GM21381 (cell line): ENCODE data around the gene FAAP100.

ENCODE experiments used
- ATAC-seq: cut with Tn5 transposase; IDR thresholded peaks from one replicate; pipeline ENCODE4 v1.9.1; 2021; ENCODE audit warnings: mild to moderate bottlenecking, moderate library complexity; ENCODE audit not compliant: unreplicated experiment

Gene FAAP100

GRCh38 chr17:81513753-81514488, 38.2 kb downstream of the FAAP100 start:
- ATAC-seq: no peak

GRCh38 chr17:81513372-81513752, 38.8 kb downstream of the FAAP100 start:
- ATAC-seq: peak; percentile 1

- ATAC-seq: peak; percentile 37
Measured at GRCh38 chr17:81512562-81513371, 39.4 kb downstream of the FAAP100 start, which contains the start of gene ACTG1. Gene ACTG1, minus strand, starts transcription at chr17:81512799. Its CDS starts 445 bp downstream, at chr17:81512354.

DNA sequence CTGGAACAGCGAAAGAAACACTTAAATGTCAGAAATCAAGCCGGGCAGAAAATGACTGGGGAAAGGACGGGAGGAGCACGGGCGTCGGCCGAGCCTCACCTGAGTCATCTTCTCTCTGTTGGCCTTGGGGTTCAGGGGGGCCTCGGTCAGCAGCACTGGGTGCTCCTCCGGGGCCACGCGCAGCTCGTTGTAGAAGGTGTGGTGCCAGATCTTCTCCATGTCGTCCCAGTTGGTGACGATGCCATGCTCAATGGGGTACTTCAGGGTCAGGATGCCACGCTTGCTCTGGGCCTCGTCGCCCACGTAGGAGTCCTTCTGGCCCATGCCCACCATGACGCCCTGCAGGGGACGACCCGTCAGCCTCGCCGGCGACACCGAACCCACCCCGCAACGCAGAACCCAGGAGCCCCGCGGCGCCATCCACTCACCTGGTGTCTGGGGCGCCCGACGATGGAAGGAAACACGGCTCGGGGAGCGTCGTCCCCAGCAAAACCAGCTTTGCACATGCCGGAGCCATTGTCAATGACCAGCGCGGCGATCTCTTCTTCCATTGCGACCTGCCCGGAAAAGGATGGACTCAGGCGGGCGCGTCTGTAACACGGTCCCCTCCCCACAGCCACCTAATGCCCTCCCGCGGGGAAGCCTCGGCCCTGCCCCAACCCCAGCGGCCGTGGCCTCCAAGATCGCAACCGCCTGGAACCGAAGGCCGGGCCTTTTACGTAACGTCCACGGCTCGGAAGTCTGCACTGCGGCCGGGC, 40.2 kb downstream of the FAAP100 start:
- peak; percentile 4 for ATAC-seq

- ATAC-seq: no peak
Measured at GRCh38 chr17:81511554-81511803, 40.7 kb downstream of the FAAP100 start.

DNA sequence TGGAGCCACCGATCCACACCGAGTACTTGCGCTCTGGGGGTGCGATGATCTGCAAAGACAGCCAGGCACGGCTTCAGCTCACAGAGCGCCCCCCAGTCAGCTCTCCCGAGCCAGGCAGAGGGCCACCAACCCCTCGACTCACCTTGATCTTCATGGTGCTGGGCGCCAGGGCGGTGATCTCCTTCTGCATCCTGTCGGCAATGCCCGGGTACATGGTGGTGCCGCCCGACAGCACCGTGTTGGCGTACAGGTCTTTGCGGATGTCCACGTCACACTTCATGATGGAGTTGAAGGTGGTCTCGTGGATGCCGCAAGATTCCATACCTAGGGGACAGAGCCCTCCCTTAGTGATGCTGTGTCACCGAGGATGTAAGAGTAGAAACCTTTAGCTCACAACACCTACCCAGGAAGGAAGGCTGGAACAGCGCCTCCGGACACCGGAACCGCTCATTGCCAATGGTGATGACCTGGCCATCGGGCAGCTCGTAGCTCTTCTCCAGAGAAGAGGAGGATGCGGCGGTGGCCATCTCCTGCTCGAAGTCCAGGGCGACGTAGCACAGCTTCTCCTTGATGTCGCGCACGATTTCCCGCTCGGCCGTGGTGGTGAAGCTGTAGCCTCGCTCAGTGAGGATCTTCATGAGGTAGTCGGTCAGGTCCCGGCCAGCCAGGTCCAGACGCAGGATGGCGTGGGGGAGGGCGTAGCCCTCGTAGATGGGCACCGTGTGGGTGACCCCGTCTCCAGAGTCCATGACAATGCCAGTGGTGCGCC, 41.2 kb downstream of the FAAP100 start:
- no peak for ATAC-seq

DNA sequence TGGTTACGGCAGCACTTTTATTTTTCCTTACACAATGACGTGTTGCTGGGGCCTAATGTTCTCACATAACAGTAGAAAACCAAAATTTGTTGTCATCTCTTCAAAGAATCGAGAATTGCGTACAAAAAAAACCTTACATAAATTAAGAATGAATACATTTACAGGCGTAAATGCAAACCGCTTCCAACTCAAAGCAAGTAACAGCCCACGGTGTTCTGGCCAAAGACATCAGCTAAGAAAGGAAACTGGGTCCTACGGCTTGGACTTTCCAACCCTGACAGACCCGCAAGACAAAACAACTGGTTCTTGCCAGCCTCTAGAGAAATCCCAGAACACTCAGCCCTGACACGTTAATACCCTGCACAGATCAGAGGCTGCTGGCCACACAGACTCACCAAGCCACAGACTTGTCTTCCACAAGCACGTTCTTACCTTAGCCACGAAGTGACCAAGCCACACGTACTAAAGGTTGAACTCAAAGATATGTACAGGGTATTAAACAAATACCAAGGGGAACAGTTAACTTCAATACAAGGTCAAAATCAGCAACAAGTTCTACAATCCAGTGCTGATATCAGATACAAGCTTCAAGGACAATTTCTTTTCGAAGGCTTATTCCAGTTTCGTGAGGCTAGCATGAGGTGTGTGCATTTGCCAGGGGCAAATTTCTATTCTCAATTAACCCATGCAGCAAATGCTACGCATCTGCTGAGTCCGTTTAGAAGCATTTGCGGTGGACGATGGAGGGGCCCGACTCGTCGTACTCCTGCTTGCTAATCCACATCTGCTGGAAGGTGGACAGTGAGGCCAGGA, 42.0 kb downstream of the FAAP100 start:
- no peak for ATAC-seq

DNA sequence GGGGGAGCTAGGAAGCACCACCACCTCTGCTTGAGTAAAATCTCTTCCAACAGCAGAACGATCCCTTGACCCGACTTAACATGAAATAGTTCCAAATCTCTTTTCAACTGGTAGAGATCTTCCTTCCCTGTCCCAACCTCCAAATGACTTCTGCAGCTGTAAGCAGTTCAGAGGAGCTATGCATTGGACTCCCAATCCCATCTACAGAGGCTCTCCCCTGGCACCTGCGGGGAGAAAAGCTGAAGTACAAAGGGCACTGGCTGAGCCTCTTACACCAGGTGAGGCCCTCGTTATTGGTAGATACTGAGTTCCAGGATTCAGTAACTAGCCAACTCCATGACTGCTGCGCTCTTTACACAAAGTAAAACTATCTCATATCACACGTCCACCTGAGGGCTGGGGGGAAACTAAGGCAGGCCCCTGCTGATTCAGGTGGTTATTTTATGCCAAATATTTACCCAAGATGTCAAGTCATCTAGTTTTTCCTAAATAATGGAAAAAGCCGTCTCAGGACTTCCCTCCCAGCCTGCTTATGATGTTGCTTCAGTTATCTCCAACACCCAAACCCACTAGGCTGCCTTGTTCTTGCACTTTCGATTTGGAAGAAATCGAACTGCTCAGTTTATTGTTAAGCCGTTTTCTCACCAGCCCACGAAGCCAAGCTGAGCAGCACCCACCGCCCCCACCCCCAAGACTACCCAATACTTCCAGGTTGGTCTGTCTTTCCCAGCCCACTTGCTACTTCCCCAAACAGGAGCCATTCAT, 42.8 kb downstream of the FAAP100 start:
- ATAC-seq: no peak

DNA sequence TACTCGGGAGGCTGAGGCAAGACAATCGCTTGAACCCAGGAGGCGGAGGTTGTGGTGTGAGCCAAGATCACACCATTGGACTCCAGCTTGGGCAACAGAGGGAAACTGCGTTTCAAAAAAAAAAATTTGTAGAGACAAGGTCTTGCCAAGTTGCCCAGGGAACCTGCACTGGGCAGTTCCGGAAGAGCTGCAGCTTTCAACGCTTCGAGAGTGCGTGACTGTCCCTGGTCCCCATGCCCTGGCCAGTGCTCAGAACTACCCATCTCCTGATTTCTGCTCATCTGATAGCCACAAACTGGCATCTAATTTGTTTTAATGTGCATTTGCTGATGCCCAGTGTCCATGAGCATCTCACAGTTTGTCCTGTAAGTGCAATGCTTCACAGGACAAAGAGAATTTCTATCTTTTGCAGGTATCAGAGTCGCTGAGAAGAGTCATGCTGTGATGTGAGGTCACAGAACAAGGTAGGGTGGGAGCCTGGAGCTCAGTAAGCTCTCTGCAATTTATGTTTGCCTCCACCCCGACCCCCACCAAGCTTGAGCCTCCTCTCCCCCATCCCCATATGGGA, 43.4 kb downstream of the FAAP100 start:
- no peak for ATAC-seq

DNA sequence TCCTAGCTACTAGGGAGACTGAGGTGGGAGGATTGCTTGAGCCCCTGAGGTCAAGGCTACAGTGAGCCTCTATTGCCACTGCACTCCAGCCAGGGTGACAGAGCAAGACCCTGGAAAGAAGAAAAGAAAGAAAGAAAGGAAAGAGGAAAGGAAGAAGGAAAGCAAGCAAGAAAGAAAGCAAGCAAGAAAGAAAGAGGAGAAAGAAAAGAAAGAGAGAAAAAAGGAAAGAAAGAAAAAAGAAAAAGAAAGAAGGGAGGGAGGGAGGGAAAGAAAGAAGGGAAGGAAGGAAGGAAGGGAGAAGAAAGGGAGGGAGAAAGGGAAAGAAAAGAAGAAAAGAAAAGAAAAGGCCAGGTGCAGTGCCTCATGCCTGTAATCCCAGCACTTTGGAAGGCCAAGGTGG, 48.5 kb downstream of the FAAP100 start:
- no peak for ATAC-seq

DNA sequence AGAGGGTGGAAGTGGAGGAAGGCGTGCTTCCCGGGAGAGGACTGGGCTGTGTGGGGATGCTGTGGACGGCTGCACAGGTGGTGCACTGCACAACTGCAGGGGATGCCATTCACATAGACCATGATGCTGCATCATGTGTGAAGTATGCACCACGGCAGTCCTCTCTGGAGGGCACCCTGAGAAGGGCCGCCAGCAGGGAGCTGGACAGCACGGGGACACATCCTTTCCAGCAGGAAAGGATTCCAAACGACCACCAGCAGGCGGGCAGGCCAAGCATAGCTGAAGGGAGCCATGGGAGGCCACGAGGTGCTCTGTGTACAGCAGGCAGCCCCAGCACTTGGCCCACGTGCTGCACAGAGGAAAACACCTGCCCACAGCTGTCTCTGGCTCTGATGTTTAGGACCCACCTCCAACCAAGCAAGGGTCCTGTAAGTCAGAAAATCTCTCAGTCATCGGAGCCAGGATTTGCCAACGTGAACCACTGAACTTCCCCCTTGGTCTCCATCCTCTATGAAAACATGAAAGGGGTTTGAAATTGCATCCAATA, 49.6 kb downstream of the FAAP100 start:
- no peak for ATAC-seq

DNA sequence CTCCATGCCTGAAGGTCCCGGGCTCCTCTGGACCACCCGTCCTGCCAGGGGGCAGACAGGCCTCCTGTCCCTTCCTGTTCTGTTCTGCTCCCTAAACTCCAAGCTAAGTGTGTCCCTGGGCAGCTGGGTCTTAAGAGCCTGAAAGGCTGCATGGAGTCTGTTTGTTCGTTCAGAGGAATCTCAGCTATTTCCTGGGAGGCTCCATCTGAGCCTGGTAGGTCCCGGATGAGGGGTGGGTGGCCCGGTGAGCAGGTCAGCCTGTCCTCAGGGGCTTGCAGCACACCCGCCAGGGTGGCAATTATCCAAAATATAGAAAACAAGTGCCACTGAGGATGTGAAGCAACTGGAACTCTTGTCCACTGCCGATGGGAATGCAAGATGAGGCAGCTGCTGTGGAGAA, 52.1 kb downstream of the FAAP100 start:
- ATAC-seq: no peak

DNA sequence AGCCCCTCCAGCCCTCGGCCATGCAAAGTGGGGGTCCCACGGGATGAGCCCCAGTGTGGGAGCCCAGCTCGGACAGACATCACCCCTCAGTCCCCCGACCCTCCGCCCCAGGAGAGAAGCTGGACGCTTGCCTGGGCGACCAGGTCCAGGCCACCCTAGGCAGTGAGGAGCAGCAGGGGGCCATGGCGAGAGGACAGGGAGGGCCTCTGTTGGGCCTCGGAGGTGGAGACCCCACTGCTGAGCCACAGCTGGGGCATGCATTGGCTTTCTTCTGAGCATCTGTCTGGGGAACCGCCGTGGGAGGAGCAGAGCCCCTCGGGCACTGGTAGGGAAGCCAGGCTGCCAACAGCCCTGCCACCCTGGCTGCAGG, 52.6 kb downstream of the FAAP100 start:
- no peak for ATAC-seq

DNA sequence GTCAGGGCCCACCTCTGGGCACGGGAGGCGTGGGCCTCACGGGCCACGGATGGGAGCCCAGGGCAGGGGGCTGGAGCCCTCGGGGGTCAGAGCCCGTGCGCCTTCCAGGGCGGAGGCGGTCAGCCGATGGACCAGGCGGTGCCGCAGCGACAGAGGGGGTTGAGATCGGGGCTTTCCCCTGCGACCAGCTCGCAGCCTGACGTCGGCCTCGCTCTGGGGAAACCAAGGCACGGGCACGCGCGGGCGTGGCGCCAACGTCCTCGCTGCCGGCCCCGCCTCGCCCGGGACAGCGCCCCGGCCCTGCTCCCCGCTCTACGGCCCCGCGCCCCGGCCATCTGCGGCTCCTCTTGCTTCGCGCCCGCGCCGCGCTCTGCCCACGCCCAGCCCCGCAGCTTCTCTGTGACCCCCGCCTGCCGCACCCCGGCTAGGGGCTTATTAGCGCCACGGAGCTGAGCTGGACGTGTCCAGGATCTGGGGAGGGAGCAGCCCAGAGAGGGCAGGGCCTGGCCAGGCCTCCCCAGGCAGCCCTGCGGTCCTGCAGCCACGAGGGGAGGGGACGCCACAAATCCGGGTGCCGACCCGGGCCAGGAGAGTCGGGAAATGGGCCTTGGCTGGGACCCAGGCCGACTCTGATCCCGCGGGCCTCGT, 53.1 kb downstream of the FAAP100 start:
- no peak for ATAC-seq

GRCh38 chr17:81494626-81495377, 57.4 kb downstream of the FAAP100 start:
- no peak for ATAC-seq

GRCh38 chr17:81493198-81494038, 58.7 kb downstream of the FAAP100 start:
- ATAC-seq: no peak

DNA sequence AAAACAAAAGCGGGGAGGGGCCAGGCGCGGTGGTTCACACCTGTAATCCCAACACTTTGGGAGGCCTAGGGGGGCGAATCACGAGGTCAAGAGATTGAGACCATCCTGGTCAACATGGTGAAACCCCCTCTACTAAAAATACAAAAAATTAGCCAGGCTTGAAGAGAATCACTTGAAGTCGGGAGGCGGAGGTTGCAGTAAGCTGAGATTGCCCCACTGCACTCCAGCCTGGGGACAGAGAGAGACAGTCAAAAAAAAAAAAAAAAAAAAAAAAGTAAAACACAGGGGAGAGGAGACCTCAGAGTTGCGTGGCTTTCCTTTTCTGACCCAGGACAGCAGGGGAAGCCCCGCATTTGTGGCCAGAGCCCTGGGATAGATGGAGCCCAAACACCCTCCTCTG, 59.4 kb downstream of the FAAP100 start:
- no peak for ATAC-seq
